Measurements from ENCODE around the gene NLRC5.

GRCh38 chr16:56980201-56980535 is 9.2 kb upstream of the NLRC5 start:
- TF ChIP-seq CTCF (IDR thresholded peaks at IDR 0.05) = no peak
- TF ChIP-seq POLR2A (IDR thresholded peaks at IDR 0.05) = no peak
- TF ChIP-seq POLR2AphosphoS5 (IDR thresholded peaks at IDR 0.05) = no peak
